ENCODE data around the gene CACTIN.

Gene CACTIN

GRCh38 chr19:3664879-3665642 lies 38.5 kb upstream of the CACTIN start:
- no peak overlapping the region for H3K27ac ChIP-seq
- DNase-seq (ENCODE audit: low read depth, low spot score): no peak

- DNase-seq (ENCODE audit: low read depth, low spot score): no peak
- no peak overlapping the region for H3K27ac ChIP-seq
These were observed 37.2 kb upstream of the CACTIN start for GRCh38 chr19:3663838-3664237.

GRCh38 chr19:3661284-3662238 lies 35.0 kb upstream of the CACTIN start:
- no peak for DNase-seq (ENCODE audit: low read depth, low spot score)
- no peak overlapping the region for H3K27ac ChIP-seq

- DNase-seq (ENCODE audit: low read depth, low spot score): no peak
- H3K27ac ChIP-seq: no peak overlapping the region
These were observed 34.1 kb upstream of the CACTIN start for GRCh38 chr19:3660493-3661219.

GRCh38 chr19:3659746-3660112 lies 33.1 kb upstream of the CACTIN start:
- no peak for DNase-seq (ENCODE audit: low read depth, low spot score)
- H3K27ac ChIP-seq: no peak overlapping the region

GRCh38 chr19:3658870-3659745 lies 32.5 kb upstream of the CACTIN start:
- H3K27ac ChIP-seq: no peak overlapping the region
- no peak for DNase-seq (ENCODE audit: low read depth, low spot score)

- no peak overlapping the region for H3K27ac ChIP-seq
- no peak for DNase-seq (ENCODE audit: low read depth, low spot score)
These were observed 31.6 kb upstream of the CACTIN start for GRCh38 chr19:3658004-3658869.

GRCh38 chr19:3657395-3657769 lies 30.8 kb upstream of the CACTIN start:
- no peak overlapping the region for H3K27ac ChIP-seq
- no peak for DNase-seq (ENCODE audit: low read depth, low spot score)

GRCh38 chr19:3656747-3657394 lies 30.3 kb upstream of the CACTIN start:
- H3K27ac ChIP-seq: no peak overlapping the region
- no peak for DNase-seq (ENCODE audit: low read depth, low spot score)

- H3K27ac ChIP-seq: no peak overlapping the region
- no peak for DNase-seq (ENCODE audit: low read depth, low spot score)
These were observed 29.6 kb upstream of the CACTIN start for GRCh38 chr19:3656073-3656746.

- DNase-seq (ENCODE audit: low read depth, low spot score): no peak
- no peak overlapping the region for H3K27ac ChIP-seq
These were observed 28.9 kb upstream of the CACTIN start for GRCh38 chr19:3655402-3656072.

- no peak for DNase-seq (ENCODE audit: low read depth, low spot score)
- H3K27ac ChIP-seq: no peak overlapping the region
These were observed 27.4 kb upstream of the CACTIN start for GRCh38 chr19:3653865-3654513.

- no peak for DNase-seq (ENCODE audit: low read depth, low spot score)
- H3K27ac ChIP-seq: no peak overlapping the region
These were observed 26.6 kb upstream of the CACTIN start for GRCh38 chr19:3653081-3653795.

- no peak for DNase-seq (ENCODE audit: low read depth, low spot score)
- no peak overlapping the region for H3K27ac ChIP-seq
These were observed 25.8 kb upstream of the CACTIN start for GRCh38 chr19:3652422-3652821.

GRCh38 chr19:3651684-3652083 lies 25.1 kb upstream of the CACTIN start:
- H3K27ac ChIP-seq: no peak overlapping the region
- DNase-seq (ENCODE audit: low read depth, low spot score): no peak

GRCh38 chr19:3649888-3650287 lies 23.3 kb upstream of the CACTIN start:
- no peak overlapping the region for H3K27ac ChIP-seq
- DNase-seq (ENCODE audit: low read depth, low spot score): no peak

Data from epithelial cell of prostate (primary cell).